Keratinocyte (primary cell): Measurements from ENCODE around the gene SSTR4. TPM values are rescaled to one million over a fixed set of nuclear protein-coding genes. Genes with fewer than 3 reads are reported as not detected.

Experiments
- DNase-seq: peaks from one replicate; pipeline ENCODE4 v3.0.0-alpha.2; 2011; ENCODE audit warnings: low read depth, missing footprints, low spot score
- FAIRE-seq: peaks from 2 replicates; lab custom pipeline; 2011; peaks lifted over from hg19 to GRCh38; lab: Jason Lieb, UNC
- H2AFZ ChIP-seq: 2 replicates; pipeline ENCODE4 v1.6.0; 2012; ENCODE audit warnings: low read length, control low read depth, inconsistent platforms; ENCODE audit not compliant: control insufficient read depth
- H3K27ac ChIP-seq: 2 replicates; pipeline ENCODE4 v1.5.1; 2011; ENCODE audit warnings: low read length; ENCODE audit not compliant: control insufficient read depth, insufficient read depth
- H3K27me3 ChIP-seq: 3 replicates; pipeline ENCODE4 v1.6.0; 2011; ENCODE audit warnings: low read length; ENCODE audit not compliant: control insufficient read depth, insufficient read depth; ENCODE audit errors: extremely low read depth
- H3K36me3 ChIP-seq, 2 experiments: 2 replicates in 1 of 2; 3 replicates in 1 of 2; pipeline ENCODE4 v1.5.1; 2011; ENCODE audit warnings: low read length in 2 of 2, mild to moderate bottlenecking in 1 of 2; ENCODE audit not compliant: control insufficient read depth in 2 of 2, insufficient read depth in 2 of 2; ENCODE audit errors: extremely low read depth in 1 of 2
- H3K4me1 ChIP-seq: 3 replicates; pipeline ENCODE4 v1.5.1; 2011; ENCODE audit warnings: low read length; ENCODE audit not compliant: control insufficient read depth, insufficient read depth; ENCODE audit errors: extremely low read depth
- H3K4me2 ChIP-seq: 3 replicates; pipeline ENCODE4 v1.6.0; 2011; ENCODE audit warnings: low read depth, low read length; ENCODE audit not compliant: control insufficient read depth, insufficient read depth; ENCODE audit errors: extremely low read depth
- H3K4me3 ChIP-seq, 3 experiments: fragments of 200-600 bp in 1 of 3; sonication (generic) in 1 of 3; 2 replicates in 2 of 3; 3 replicates in 1 of 3; pipeline ENCODE4 v1.5.1; 2011 to 2016; ENCODE audit warnings: low read length in 3 of 3, mild to moderate bottlenecking in 3 of 3, control low read depth in 2 of 3, inconsistent platforms in 1 of 3, low read depth in 1 of 3, mixed read lengths in 1 of 3, mixed run types in 1 of 3, moderate library complexity in 1 of 3; ENCODE audit not compliant: control insufficient read depth in 2 of 3, insufficient read depth in 2 of 3; ENCODE audit errors: extremely low read depth in 1 of 3
- H3K79me2 ChIP-seq: 2 replicates; pipeline ENCODE4 v1.6.0; 2012; ENCODE audit warnings: low read length; ENCODE audit not compliant: control insufficient read depth, insufficient read depth
- H3K9ac ChIP-seq: 3 replicates; pipeline ENCODE4 v1.6.0; 2011; ENCODE audit warnings: low read length; ENCODE audit not compliant: control insufficient read depth, insufficient read depth; ENCODE audit errors: extremely low read depth
- H3K9me1 ChIP-seq: 3 replicates; pipeline ENCODE4 v1.6.0; 2011; ENCODE audit warnings: low read length; ENCODE audit not compliant: control insufficient read depth, insufficient read depth; ENCODE audit errors: extremely low read depth
- H3K9me3 ChIP-seq: 2 replicates; pipeline ENCODE4 v1.5.1; 2012; ENCODE audit warnings: low read depth, low read length; ENCODE audit not compliant: control insufficient read depth
- H4K20me1 ChIP-seq: 3 replicates; pipeline ENCODE4 v1.6.0; 2011; ENCODE audit warnings: low read length; ENCODE audit not compliant: control insufficient read depth, insufficient read depth; ENCODE audit errors: extremely low read depth
- CTCF ChIP-seq, 3 experiments: IDR thresholded peaks in 1 of 3; conservative IDR thresholded peaks in 1 of 3; optimal IDR thresholded peaks in 1 of 3; 2 replicates in 2 of 3; 3 replicates in 1 of 3; pipeline versions ENCODE3 to v1.5.1; 2011; ENCODE audit warnings: low read length in 3 of 3, mild to moderate bottlenecking in 3 of 3, moderate library complexity in 2 of 3, control low read depth in 1 of 3, inconsistent platforms in 1 of 3; ENCODE audit not compliant: insufficient read depth in 2 of 3; ENCODE audit errors: extremely low read depth in 1 of 3
- EZH2 ChIP-seq: IDR thresholded peaks from one replicate; pipeline ENCODE4 v1.6.1; 2012; ENCODE audit warnings: inconsistent platforms, mild to moderate bottlenecking, low read length, moderate library complexity
- dilution Hi-C: fragments of 300-500 bp; cut with MboI; formaldehyde crosslinking; loops from one replicate; pipeline ENCODE4 v1.7.0; 2020; ENCODE audit warnings: low sequenced_read_pairs; ENCODE audit not compliant: extremely low pct_ligation_motif_present
- polyA plus RNA-seq, 5 experiments: library from polyadenylated mRNA; depleted of rRNA in 3 of 5; stranded (reverse) in 3 of 5; stranded (forward) in 1 of 5; unstranded in 1 of 5; fragments of >200 nt; gene quantifications; 1 replicate in 1 of 5; 2 replicates in 3 of 5; 3 replicates in 1 of 5; pipeline versions ENCODE4 v1.2.1 to v1.2.3, GENCODE V29; 2011 to 2012; ENCODE audit warnings: missing spikeins in 2 of 5, low read depth in 1 of 5, low replicate concordance in 1 of 5

Gene SSTR4
- polyA plus RNA-seq, 1 donor (not counting 4 experiments of a cell fraction or from before 2014, with no cell fraction given): not detected

GRCh38 chr20:23084845-23085365, 49.8 kb downstream of the SSTR4 start:
- Histone ChIP-seq H3K27ac (no peak overlapping the region), H3K79me2 (no peaks in the 10 kb centered on the region), H3K27me3 (no peaks in the 10 kb centered on the region), H3K36me3 (no peaks in the 10 kb centered on the region), H2AFZ (no peak overlapping the region), H3K4me3 (no peak overlapping the region), H3K4me2 (no peak overlapping the region), H3K9ac (no peak overlapping the region), H3K9me3 (no peaks in the 10 kb centered on the region), H3K4me1 (peaks cover 10% of the 10 kb centered on the region), H3K9me1 (no peaks in the 10 kb centered on the region), H4K20me1 (no peaks in the 10 kb centered on the region)
- TF ChIP-seq EZH2 (no peak), CTCF (optimal IDR thresholded peaks at IDR 0.05 in 1 of 3, IDR thresholded peaks at IDR 0.05 in 1 of 3, conservative IDR thresholded peaks at IDR 0.05 in 1 of 3; ENCODE audit: extremely low read depth in 1 of 3, insufficient read depth in 2 of 3, low read length in 3 of 3) (no peak)
- FAIRE-seq: no peak
- DNase-seq: no peak
- dilution Hi-C loops: no loop called here

GRCh38 chr20:23085436-23086055, 50.4 kb downstream of the SSTR4 start:
- Histone ChIP-seq H3K9me1 (no peaks in the 10 kb centered on the region), H3K79me2 (no peaks in the 10 kb centered on the region), H4K20me1 (no peaks in the 10 kb centered on the region), H3K27me3 (no peaks in the 10 kb centered on the region), H3K27ac (no peak overlapping the region), H3K9ac (no peak overlapping the region), H3K4me2 (no peak overlapping the region), H2AFZ (no peak overlapping the region), H3K9me3 (no peaks in the 10 kb centered on the region), H3K4me1 (peaks cover 10% of the 10 kb centered on the region), H3K36me3 (no peaks in the 10 kb centered on the region), H3K4me3 (no peak overlapping the region)
- FAIRE-seq (no peak), DNase-seq (no peak)
- TF ChIP-seq CTCF (optimal IDR thresholded peaks at IDR 0.05 in 1 of 3, IDR thresholded peaks at IDR 0.05 in 1 of 3, conservative IDR thresholded peaks at IDR 0.05 in 1 of 3; ENCODE audit: extremely low read depth in 1 of 3, insufficient read depth in 2 of 3, low read length in 3 of 3): no peak
- no peak for TF ChIP-seq EZH2
- dilution Hi-C loops: no loop called here
